Measurements from ENCODE around the gene TAP1.

GRCh38 chr6:32882879-32883250, 29.4 kb upstream of the TAP1 start:
- TF ChIP-seq, protein P1, sequence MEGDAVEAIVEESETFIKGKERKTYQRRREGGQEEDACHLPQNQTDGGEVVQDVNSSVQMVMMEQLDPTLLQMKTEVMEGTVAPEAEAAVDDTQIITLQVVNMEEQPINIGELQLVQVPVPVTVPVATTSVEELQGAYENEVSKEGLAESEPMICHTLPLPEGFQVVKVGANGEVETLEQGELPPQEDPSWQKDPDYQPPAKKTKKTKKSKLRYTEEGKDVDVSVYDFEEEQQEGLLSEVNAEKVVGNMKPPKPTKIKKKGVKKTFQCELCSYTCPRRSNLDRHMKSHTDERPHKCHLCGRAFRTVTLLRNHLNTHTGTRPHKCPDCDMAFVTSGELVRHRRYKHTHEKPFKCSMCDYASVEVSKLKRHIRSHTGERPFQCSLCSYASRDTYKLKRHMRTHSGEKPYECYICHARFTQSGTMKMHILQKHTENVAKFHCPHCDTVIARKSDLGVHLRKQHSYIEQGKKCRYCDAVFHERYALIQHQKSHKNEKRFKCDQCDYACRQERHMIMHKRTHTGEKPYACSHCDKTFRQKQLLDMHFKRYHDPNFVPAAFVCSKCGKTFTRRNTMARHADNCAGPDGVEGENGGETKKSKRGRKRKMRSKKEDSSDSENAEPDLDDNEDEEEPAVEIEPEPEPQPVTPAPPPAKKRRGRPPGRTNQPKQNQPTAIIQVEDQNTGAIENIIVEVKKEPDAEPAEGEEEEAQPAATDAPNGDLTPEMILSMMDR (IDR thresholded peaks at IDR 0.05) = no peak
- TF ChIP-seq POLR2A (IDR thresholded peaks at IDR 0.05) = no peak
